ENCODE results near the gene COL4A2. TPM values are rescaled to one million over a fixed set of nuclear protein-coding genes. Genes with fewer than 3 reads are reported as not detected.

The COL4A2 gene
- total RNA-seq, 1 donor from 2014 or later = 120 TPM

GRCh38 chr13:110505594-110505993 is 198.5 kb downstream of the COL4A2 start:
- peaks cover 5% of the 10 kb centered on the region for H3K4me1 Mint-ChIP-seq (ENCODE audit: low read depth)
- no peak for DNase-seq (ENCODE audit: low spot score, unreplicated experiment)
- peaks cover 25% of the 10 kb centered on the region for H3K36me3 Mint-ChIP-seq (ENCODE audit: insufficient read depth)
- no peak overlapping the region for H3K4me3 Mint-ChIP-seq (ENCODE audit: low read depth)
- H3K9me3 Mint-ChIP-seq (ENCODE audit: low read depth) = no peaks in the 10 kb centered on the region
- no peak overlapping the region for H3K27ac Mint-ChIP-seq
- TF ChIP-seq CTCF (IDR thresholded peaks at IDR 0.05; ENCODE audit: unreplicated experiment) = no peak
- H3K27me3 Mint-ChIP-seq = no peaks in the 10 kb centered on the region

- H3K4me1 Mint-ChIP-seq (ENCODE audit: low read depth) = peaks cover 5% of the 10 kb centered on the region
- TF ChIP-seq CTCF (IDR thresholded peaks at IDR 0.05; ENCODE audit: unreplicated experiment) = no peak
- peaks cover 22% of the 10 kb centered on the region for H3K36me3 Mint-ChIP-seq (ENCODE audit: insufficient read depth)
- DNase-seq (ENCODE audit: low spot score, unreplicated experiment) = no peak
- H3K9me3 Mint-ChIP-seq (ENCODE audit: low read depth) = no peaks in the 10 kb centered on the region
- H3K27me3 Mint-ChIP-seq = no peaks in the 10 kb centered on the region
- H3K4me3 Mint-ChIP-seq (ENCODE audit: low read depth) = no peak overlapping the region
- no peak overlapping the region for H3K27ac Mint-ChIP-seq
Observed at GRCh38 chr13:110506396-110506795, 199.3 kb downstream of the COL4A2 start.

- Mint-ChIP-seq H3K27ac (peak overlapping the region; percentile 62), H3K9me3 (ENCODE audit: low read depth) (no peaks in the 10 kb centered on the region), H3K4me3 (ENCODE audit: low read depth) (no peak overlapping the region), H3K27me3 (no peaks in the 10 kb centered on the region), H3K36me3 (ENCODE audit: insufficient read depth) (peaks cover 17% of the 10 kb centered on the region), H3K4me1 (ENCODE audit: low read depth) (peaks cover 5% of the 10 kb centered on the region)
- DNase-seq (ENCODE audit: low spot score, unreplicated experiment) = no peak
- no peak for TF ChIP-seq CTCF (IDR thresholded peaks at IDR 0.05; ENCODE audit: unreplicated experiment)
Observed at GRCh38 chr13:110506859-110507566, 199.9 kb downstream of the COL4A2 start.

- Mint-ChIP-seq H3K4me1 (ENCODE audit: low read depth) (peaks cover 5% of the 10 kb centered on the region), H3K36me3 (ENCODE audit: insufficient read depth) (peaks cover 18% of the 10 kb centered on the region), H3K4me3 (ENCODE audit: low read depth) (no peak overlapping the region), H3K9me3 (ENCODE audit: low read depth) (no peaks in the 10 kb centered on the region), H3K27me3 (no peaks in the 10 kb centered on the region), H3K27ac (no peak overlapping the region)
- TF ChIP-seq CTCF (IDR thresholded peaks at IDR 0.05; ENCODE audit: unreplicated experiment) = no peak
- DNase-seq (ENCODE audit: low spot score, unreplicated experiment) = no peak
Observed at GRCh38 chr13:110507678-110508381, 200.7 kb downstream of the COL4A2 start.

GRCh38 chr13:110509478-110509926 is 202.4 kb downstream of the COL4A2 start:
- H3K27ac Mint-ChIP-seq = peak overlapping the region; percentile 83
- peaks cover 18% of the 10 kb centered on the region for H3K36me3 Mint-ChIP-seq (ENCODE audit: insufficient read depth)
- no peak for TF ChIP-seq CTCF (IDR thresholded peaks at IDR 0.05; ENCODE audit: unreplicated experiment)
- peaks cover 5% of the 10 kb centered on the region for H3K4me1 Mint-ChIP-seq (ENCODE audit: low read depth)
- H3K9me3 Mint-ChIP-seq (ENCODE audit: low read depth) = no peaks in the 10 kb centered on the region
- H3K4me3 Mint-ChIP-seq (ENCODE audit: low read depth) = no peak overlapping the region
- no peak for DNase-seq (ENCODE audit: low spot score, unreplicated experiment)
- H3K27me3 Mint-ChIP-seq = no peaks in the 10 kb centered on the region
